SK-N-SH treated with all-trans-retinoic acid at 6 μM for 48 hours (cell line): ENCODE measurements around the gene RGS2.

ENCODE experiments used
- ATAC-seq: fragments of 200-7000 bp; cut with Tn5 transposase; 3 replicates; pipeline ENCODE4 v1.9.1; 2020; ENCODE audit warnings: mild to moderate bottlenecking, moderate library complexity
- ARNTL ChIP-seq: fragments of 450-650 bp; formaldehyde crosslinking; IDR thresholded peaks from 2 replicates; pipeline ENCODE4 v1.5.0; 2020; ENCODE audit warnings: low read depth, mild to moderate bottlenecking, moderate library complexity, borderline replicate concordance
- BACH2 ChIP-seq: fragments of 250-450 bp; sonication (Bioruptor Pico); IDR thresholded peaks from 2 replicates; pipeline ENCODE4 v1.9.0; 2021; ENCODE audit warnings: mild to moderate bottlenecking, borderline replicate concordance
- CSDC2 ChIP-seq: fragments of 250-450 bp; sonication (Bioruptor Pico); IDR thresholded peaks from 2 replicates; pipeline ENCODE4 v1.5.0; 2020; ENCODE audit warnings: mild to moderate bottlenecking, moderate library complexity
- CSRNP3 ChIP-seq: fragments of 250-450 bp; sonication (Bioruptor Pico); IDR thresholded peaks from 2 replicates; pipeline ENCODE4 v1.5.1; 2021; ENCODE audit warnings: mild to moderate bottlenecking, moderate library complexity
- ESRRG ChIP-seq: fragments of 250-450 bp; sonication (Bioruptor Pico); IDR thresholded peaks from 2 replicates; pipeline ENCODE4 v1.6.1; 2021; ENCODE audit warnings: mild to moderate bottlenecking
- GLIS3 ChIP-seq: fragments of 250-450 bp; sonication (Bioruptor Pico); IDR thresholded peaks from 2 replicates; pipeline ENCODE4 v1.5.0; 2020; ENCODE audit warnings: mild to moderate bottlenecking, moderate library complexity
- OSR1 ChIP-seq: fragments of 250-450 bp; sonication (Bioruptor Pico); IDR thresholded peaks from 2 replicates; pipeline ENCODE4 v1.8.0; 2022; ENCODE audit warnings: moderate library complexity, mild to moderate bottlenecking, inconsistent platforms
- PATZ1 ChIP-seq: fragments of 250-450 bp; sonication (Bioruptor Pico); IDR thresholded peaks from 2 replicates; pipeline ENCODE4 v1.8.0; 2020; ENCODE audit warnings: mild to moderate bottlenecking, moderate library complexity, borderline replicate concordance
- POU6F1 ChIP-seq: fragments of 250-450 bp; sonication (Bioruptor Pico); IDR thresholded peaks from 2 replicates; pipeline ENCODE4 v1.8.0; 2021; ENCODE audit warnings: low read depth, mild to moderate bottlenecking, moderate library complexity, borderline replicate concordance
- PPARA ChIP-seq: fragments of 250-450 bp; sonication (Bioruptor Pico); IDR thresholded peaks from 2 replicates; pipeline ENCODE4 v1.5.0; 2020; ENCODE audit warnings: mild to moderate bottlenecking, borderline replicate concordance
- RARB ChIP-seq: fragments of 250-450 bp; sonication (Bioruptor Pico); IDR thresholded peaks from 2 replicates; pipeline ENCODE4 v1.8.0; 2021; ENCODE audit warnings: mild to moderate bottlenecking, moderate library complexity
- SNAI2 ChIP-seq: fragments of 250-450 bp; sonication (Bioruptor Pico); IDR thresholded peaks from 2 replicates; pipeline ENCODE4 v1.5.0; 2020; ENCODE audit warnings: mild to moderate bottlenecking, moderate library complexity
- TCF4 ChIP-seq: fragments of 250-450 bp; sonication (Bioruptor Pico); IDR thresholded peaks from 2 replicates; pipeline ENCODE4 v1.8.0; 2021; ENCODE audit warnings: mild to moderate bottlenecking, moderate library complexity, borderline replicate concordance
- TOX ChIP-seq: fragments of 250-450 bp; sonication (Bioruptor Pico); IDR thresholded peaks from 2 replicates; pipeline ENCODE4 v1.8.0; 2021; ENCODE audit warnings: mild to moderate bottlenecking, moderate library complexity, borderline replicate concordance
- TSHZ2 ChIP-seq: fragments of 250-450 bp; sonication (Bioruptor Pico); IDR thresholded peaks from 2 replicates; pipeline ENCODE4 v1.5.0; 2020; ENCODE audit warnings: mild to moderate bottlenecking, moderate library complexity
- ZC3H10 ChIP-seq: fragments of 250-450 bp; sonication (Bioruptor Pico); IDR thresholded peaks from 2 replicates; pipeline ENCODE4 v1.5.1; 2021; ENCODE audit warnings: mild to moderate bottlenecking, moderate library complexity
- ZFP3 ChIP-seq: fragments of 250-450 bp; sonication (Bioruptor Pico); IDR thresholded peaks from 2 replicates; pipeline ENCODE4 v1.5.0; 2020; ENCODE audit warnings: mild to moderate bottlenecking, moderate library complexity
- ZFP30 ChIP-seq: fragments of 450-650 bp; formaldehyde crosslinking; IDR thresholded peaks from 2 replicates; pipeline ENCODE4 v1.5.0; 2022; ENCODE audit warnings: mild to moderate bottlenecking, moderate library complexity
- ZNF565 ChIP-seq: fragments of 450-650 bp; formaldehyde crosslinking; conservative IDR thresholded peaks from 2 replicates; pipeline ENCODE4 v1.5.0; 2020; ENCODE audit warnings: low read depth, mild to moderate bottlenecking, moderate library complexity
- ZNF70 ChIP-seq: fragments of 450-650 bp; formaldehyde crosslinking; IDR thresholded peaks from 2 replicates; pipeline ENCODE4 v1.5.0; 2020; ENCODE audit warnings: mild to moderate bottlenecking, moderate library complexity
- ZNF8 ChIP-seq: fragments of 450-650 bp; formaldehyde crosslinking; IDR thresholded peaks from 2 replicates; pipeline ENCODE4 v1.5.0; 2020; ENCODE audit warnings: mild to moderate bottlenecking, moderate library complexity

The RGS2 gene

GRCh38 chr1:192830595-192831246, 21.9 kb downstream of the RGS2 start:
- TF ChIP-seq ZFP3 (CRISPR knock-in tag), result no peak
- TF ChIP-seq SNAI2 (CRISPR knock-in tag), result no peak
- no peak for TF ChIP-seq ZFP30 (CRISPR knock-in tag)
- TF ChIP-seq BACH2 (CRISPR knock-in tag), result no peak
- no peak for TF ChIP-seq TCF4 (CRISPR knock-in tag)
- TF ChIP-seq PPARA (CRISPR knock-in tag), result no peak
- TF ChIP-seq ESRRG, result no peak
- no peak for TF ChIP-seq CSDC2
- no peak for TF ChIP-seq GLIS3 (CRISPR knock-in tag)
- TF ChIP-seq ZC3H10 (CRISPR knock-in tag), result no peak
- TF ChIP-seq CSRNP3 (CRISPR knock-in tag), result no peak
- TF ChIP-seq TOX, result no peak
- no peak for TF ChIP-seq POU6F1 (CRISPR knock-in tag)
- TF ChIP-seq PATZ1 (CRISPR knock-in tag), result no peak
- ATAC-seq, result no peak

- TF ChIP-seq TSHZ2, result no peak
- no peak for TF ChIP-seq ZNF8 (CRISPR knock-in tag)
- no peak for TF ChIP-seq ZC3H10 (CRISPR knock-in tag)
- TF ChIP-seq ZNF70 (CRISPR knock-in tag), result no peak
- TF ChIP-seq, all 23 proteins: peak for 0
- ATAC-seq, result no peak
Observed at GRCh38 chr1:192831706-192832355, 23.0 kb downstream of the RGS2 start.

GRCh38 chr1:192832492-192832891, 23.7 kb downstream of the RGS2 start:
- no peak for TF ChIP-seq ZFP3 (CRISPR knock-in tag)
- TF ChIP-seq PATZ1 (CRISPR knock-in tag), result no peak
- no peak for TF ChIP-seq ZNF70 (CRISPR knock-in tag)
- no peak for TF ChIP-seq ARNTL (CRISPR knock-in tag)
- no peak for TF ChIP-seq OSR1
- no peak for TF ChIP-seq ZC3H10 (CRISPR knock-in tag)
- TF ChIP-seq TSHZ2, result no peak
- TF ChIP-seq SNAI2 (CRISPR knock-in tag), result no peak
- no peak for TF ChIP-seq ZNF565 (CRISPR knock-in tag)
- TF ChIP-seq BACH2 (CRISPR knock-in tag), result no peak
- no peak for TF ChIP-seq GLIS3 (CRISPR knock-in tag)
- no peak for TF ChIP-seq CSRNP3 (CRISPR knock-in tag)
- TF ChIP-seq ZFP30 (CRISPR knock-in tag), result no peak
- no peak for TF ChIP-seq TCF4 (CRISPR knock-in tag)
- TF ChIP-seq RARB (CRISPR knock-in tag), result no peak
- no peak for TF ChIP-seq ZNF8 (CRISPR knock-in tag)
- no peak for ATAC-seq
